HEK293T (cell line): Measurements from ENCODE around the gene CCDC97.

Source experiments
- ARNT ChIP-seq: fragments of 450-650 bp; IDR thresholded peaks from 2 replicates; pipeline ENCODE4 v1.6.1; 2017; ENCODE audit warnings: mild to moderate bottlenecking
- BHLHE40 ChIP-seq: fragments of 450-650 bp; IDR thresholded peaks from 2 replicates; pipeline ENCODE4 v1.6.1; 2016; ENCODE audit warnings: mild to moderate bottlenecking, moderate library complexity, borderline replicate concordance
- ELF4 ChIP-seq: fragments of 450-650 bp; IDR thresholded peaks from 2 replicates; pipeline ENCODE4 v1.6.1; 2017; ENCODE audit warnings: antibody characterized with exemption
- FOXA1 ChIP-seq: fragments of 450-650 bp; IDR thresholded peaks from 2 replicates; pipeline ENCODE4 v1.6.1; 2016; ENCODE audit warnings: mild to moderate bottlenecking
- FOXK2 ChIP-seq: fragments of 450-650 bp; IDR thresholded peaks from 2 replicates; pipeline ENCODE4 v1.6.1; 2016; ENCODE audit warnings: mild to moderate bottlenecking
- FOXM1 ChIP-seq: fragments of 450-650 bp; IDR thresholded peaks from 2 replicates; pipeline ENCODE4 v1.6.1; 2017; ENCODE audit warnings: mild to moderate bottlenecking, borderline replicate concordance
- HDGF ChIP-seq: fragments of 450-650 bp; IDR thresholded peaks from 2 replicates; pipeline ENCODE4 v1.6.1; 2017; ENCODE audit warnings: antibody characterized with exemption, borderline replicate concordance
- L3MBTL2 ChIP-seq: fragments of 450-650 bp; conservative IDR thresholded peaks from 2 replicates; pipeline ENCODE4 v1.6.1; 2016; ENCODE audit warnings: mild to moderate bottlenecking
- LEF1 ChIP-seq: fragments of 450-650 bp; IDR thresholded peaks from 2 replicates; pipeline ENCODE4 v1.6.1; 2017; ENCODE audit warnings: mild to moderate bottlenecking, borderline replicate concordance
- SP1 ChIP-seq: fragments of 450-650 bp; IDR thresholded peaks from 2 replicates; pipeline ENCODE4 v1.6.1; 2017
- SUZ12 ChIP-seq: fragments of 450-650 bp; IDR thresholded peaks from 2 replicates; pipeline ENCODE4 v1.6.1; 2016; ENCODE audit warnings: mild to moderate bottlenecking
- TARDBP ChIP-seq: fragments of 450-650 bp; IDR thresholded peaks from 2 replicates; pipeline ENCODE4 v1.6.1; 2016
- ZNF384 ChIP-seq: fragments of 450-650 bp; IDR thresholded peaks from 2 replicates; pipeline ENCODE4 v1.6.1; 2016
- TF ChIP-seq, protein P1 (sequence below): fragments of 450-650 bp; IDR thresholded peaks from 2 replicates; pipeline ENCODE4 v1.6.1; 2016

DNA sequence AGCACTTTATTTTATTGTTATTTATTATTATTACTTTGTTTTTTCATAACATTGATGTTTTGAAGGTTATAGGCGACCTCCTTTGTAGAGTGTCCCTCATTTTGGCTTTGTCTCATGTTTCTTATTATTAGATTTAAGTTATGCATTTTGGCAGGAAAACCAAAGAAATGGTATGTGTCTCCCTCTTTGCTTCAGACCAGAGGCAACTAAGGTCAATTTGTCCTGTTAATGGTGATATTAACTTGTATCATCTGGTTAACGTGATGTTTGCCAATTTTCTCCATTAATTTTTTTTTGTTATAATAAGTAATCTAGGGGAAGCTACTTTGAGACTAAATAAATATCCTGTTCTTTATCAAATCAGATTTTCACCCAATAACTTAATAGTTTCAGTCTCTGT is 62.5 kb downstream of the CCDC97 start:
- TF ChIP-seq SP1 (no peak), SUZ12 (no peak), LEF1 (no peak), BHLHE40 (no peak), ARNT (no peak), TARDBP (no peak), FOXM1 (no peak), ZNF384 (no peak), ELF4 (no peak), FOXK2 (no peak), L3MBTL2 (no peak), HDGF (no peak), FOXA1 (no peak)
- TF ChIP-seq, protein P1, sequence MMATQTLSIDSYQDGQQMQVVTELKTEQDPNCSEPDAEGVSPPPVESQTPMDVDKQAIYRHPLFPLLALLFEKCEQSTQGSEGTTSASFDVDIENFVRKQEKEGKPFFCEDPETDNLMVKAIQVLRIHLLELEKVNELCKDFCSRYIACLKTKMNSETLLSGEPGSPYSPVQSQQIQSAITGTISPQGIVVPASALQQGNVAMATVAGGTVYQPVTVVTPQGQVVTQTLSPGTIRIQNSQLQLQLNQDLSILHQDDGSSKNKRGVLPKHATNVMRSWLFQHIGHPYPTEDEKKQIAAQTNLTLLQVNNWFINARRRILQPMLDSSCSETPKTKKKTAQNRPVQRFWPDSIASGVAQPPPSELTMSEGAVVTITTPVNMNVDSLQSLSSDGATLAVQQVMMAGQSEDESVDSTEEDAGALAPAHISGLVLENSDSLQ: no peak
